GM12878 (cell line): ENCODE data around the gene LRRC7. TPM values are rescaled to one million over a fixed set of nuclear protein-coding genes. Genes with fewer than 3 reads are reported as not detected.

Source experiments
- ATAC-seq: fragments of 200-7000 bp; cut with Tn5 transposase; 3 replicates; pipeline ENCODE4 v1.9.1; 2020; ENCODE audit warnings: mild to moderate bottlenecking, moderate library complexity
- BruUV-seq: library from RNA; stranded (reverse); fragments of 400-500 nt; replicated peaks from 2 replicates; lab custom pipeline; 2021; lab: Mats Ljungman, UMichigan
- CTCF ChIA-PET: fragments of 300-600 bp; sonication (Branson Sonifier 250); formaldehyde crosslinking; extraction: SDS; loops from one replicate; lab custom pipeline; 2021; ENCODE audit warnings: inconsistent platforms; lab: Yijun Ruan, JAX
- POLR2A ChIA-PET: fragments of 350-600 bp; formaldehyde crosslinking; extraction: SDS; loops from one replicate; lab custom pipeline; 2021; ENCODE audit warnings: inconsistent platforms; lab: Charles Lee
- RAD21 ChIA-PET: fragments of 300-600 bp; sonication (Branson Sonifier 250); formaldehyde crosslinking; loops from one replicate; lab custom pipeline; 2023; ENCODE audit warnings: antibody characterized with exemption; ENCODE audit not compliant: unreplicated experiment; lab: Charles Lee
- SMC1A ChIA-PET: fragments of 300-600 bp; sonication (Branson Sonifier 250); formaldehyde crosslinking; loops from one replicate; lab custom pipeline; 2023; ENCODE audit not compliant: unreplicated experiment, uncharacterized antibody; lab: Charles Lee
- DNase-seq: peaks from one replicate; pipeline ENCODE4 v3.0.0-alpha.2; 2011; ENCODE audit warnings: low read depth, low spot score
- FAIRE-seq: peaks from 3 replicates; lab custom pipeline; 2011; peaks lifted over from hg19 to GRCh38; lab: Jason Lieb, UNC
- H2AFZ ChIP-seq: 2 replicates; pipeline ENCODE4 v1.6.0; 2011; ENCODE audit warnings: low read depth, low read length, control low read depth; ENCODE audit not compliant: control insufficient read depth
- H3K27ac ChIP-seq: 2 replicates; pipeline ENCODE4 v1.5.1; 2011; ENCODE audit warnings: control low read depth; ENCODE audit not compliant: control insufficient read depth, insufficient read depth
- H3K27me3 ChIP-seq, 2 experiments: replicated peaks in 1 of 2; 2 replicates each; pipeline versions ENCODE4 v1.6.0 to v1.6.1; 2011; ENCODE audit warnings: low read length in 1 of 2; ENCODE audit not compliant: control insufficient read depth in 2 of 2, insufficient read depth in 2 of 2
- H3K36me3 ChIP-seq, 2 experiments: 2 replicates each; pipeline ENCODE4 v1.5.1; 2011; ENCODE audit warnings: low read length in 1 of 2; ENCODE audit not compliant: control insufficient read depth in 2 of 2, insufficient read depth in 2 of 2
- H3K4me1 ChIP-seq: 2 replicates; pipeline ENCODE4 v1.6.1; 2011; ENCODE audit warnings: mild to moderate bottlenecking, low read length, moderate library complexity, mixed read lengths; ENCODE audit not compliant: control insufficient read depth, insufficient read depth
- H3K4me2 ChIP-seq: 2 replicates; pipeline ENCODE4 v1.6.0; 2011; ENCODE audit warnings: control low read depth; ENCODE audit not compliant: control insufficient read depth, insufficient read depth
- H3K4me3 ChIP-seq: fragments of 200-600 bp; sonication (generic); 2 replicates; pipeline ENCODE4 v1.5.1; 2016
- H3K79me2 ChIP-seq: 2 replicates; pipeline ENCODE4 v1.6.0; 2011; ENCODE audit warnings: low read length; ENCODE audit not compliant: control insufficient read depth, insufficient read depth
- H3K9ac ChIP-seq: 2 replicates; pipeline ENCODE4 v1.8.0; 2011; ENCODE audit warnings: low read length, control low read depth, mixed read lengths; ENCODE audit not compliant: control insufficient read depth, insufficient read depth
- H3K9me3 ChIP-seq: replicated peaks from 3 replicates; pipeline ENCODE4 v1.5.1; 2011; ENCODE audit warnings: mild to moderate bottlenecking, low read length; ENCODE audit not compliant: control insufficient read depth, insufficient read depth
- H4K20me1 ChIP-seq: 2 replicates; pipeline ENCODE4 v1.6.0; 2011; ENCODE audit not compliant: control insufficient read depth, insufficient read depth
- CHD2 ChIP-seq: IDR thresholded peaks from 2 replicates; pipeline ENCODE4 v1.6.1; 2011; ENCODE audit warnings: low read depth, low read length, improper control_type of control experiment, borderline replicate concordance
- EGR1 ChIP-seq, 2 experiments: IDR thresholded peaks; 1 replicate in 1 of 2; 2 replicates in 1 of 2; pipeline ENCODE4 v1.6.1; 2011 to 2012; ENCODE audit warnings: low read depth in 2 of 2, low read length in 2 of 2, borderline replicate concordance in 1 of 2, mild to moderate bottlenecking in 1 of 2, moderate library complexity in 1 of 2
- HDAC2 ChIP-seq: fragments of 200-600 bp; sonication (generic); IDR thresholded peaks from 2 replicates; pipeline ENCODE4 v1.6.1; 2017
- IKZF1 ChIP-seq: fragments of 450-650 bp; conservative IDR thresholded peaks from 2 replicates; pipeline ENCODE4 v1.6.1; 2017; ENCODE audit warnings: antibody characterized with exemption, mild to moderate bottlenecking
- MTA2 ChIP-seq: fragments of 450-650 bp; IDR thresholded peaks from 2 replicates; pipeline ENCODE4 v1.6.1; 2016; ENCODE audit warnings: low read depth, mild to moderate bottlenecking, moderate library complexity
- SMAD5 ChIP-seq: IDR thresholded peaks from 2 replicates; pipeline ENCODE4 v1.6.1; 2016; ENCODE audit warnings: antibody characterized with exemption, low read depth
- TBL1XR1 ChIP-seq: IDR thresholded peaks from 2 replicates; pipeline ENCODE4 v1.6.1; 2012; ENCODE audit warnings: low read depth, low read length, improper control_type of control experiment
- WGBS: methylation state at CpG from one replicate; pipeline ENCODE4 v1.1.6; 2016; ENCODE audit warnings: low lambda C conversion rate; ENCODE audit not compliant: insufficient replicate concordance, insufficient coverage; ENCODE audit errors: missing lambda C conversion rate; 5-methylcytosine and 5-hydroxymethylcytosine counted together
- in situ Hi-C: fragments of 300-500 bp; cut with MboI; formaldehyde crosslinking; loops from 9 replicates; pipeline ENCODE4 v1.14.3; 2018; ENCODE audit warnings: mixed read lengths
- intact Hi-C: fragments of 100-400 bp; cut with micrococcal nuclease; formaldehyde crosslinking; loops from one replicate; pipeline ENCODE4 v1.14.2; 2022; ENCODE audit not compliant: unreplicated experiment
- polyA plus RNA-seq, 11 experiments: library from polyadenylated mRNA; depleted of rRNA in 4 of 11; unstranded in 6 of 11; stranded (reverse) in 5 of 11; fragments of >200 nt; fragmentation: Nextera tagmentation in 4 of 11; fragmentation: Illumina TruSeq in 1 of 11; extraction: Ambion mirVana in 4 of 11; extraction: Trizol in 1 of 11; gene quantifications; 1 replicate in 1 of 11; 2 replicates in 10 of 11; pipeline versions ENCODE4 v1.2.1 to v1.2.3, GENCODE V29; 2011 to 2016; ENCODE audit warnings: inconsistent platforms in 2 of 11, missing spikeins in 2 of 11, low read depth in 1 of 11
- total RNA-seq, 4 experiments: library from RNA; depleted of rRNA in 3 of 4; stranded (reverse); fragments of >200 nt in 3 of 4; fragmentation: Illumina TruSeq in 1 of 4; extraction: Trizol in 1 of 4; gene quantifications; 2 replicates each; pipeline versions ENCODE4 v1.2.1 to v1.2.3, GENCODE V29; 2013 to 2021
- TF ChIP-seq, protein P1 (sequence below): fragments of 450-650 bp; formaldehyde crosslinking; IDR thresholded peaks from 2 replicates; pipeline ENCODE4 v1.4.0; 2020; ENCODE audit warnings: mild to moderate bottlenecking, moderate library complexity
- TF ChIP-seq, protein P2 (sequence below): IDR thresholded peaks from 2 replicates; pipeline ENCODE4 v1.6.1; 2012; ENCODE audit warnings: low read depth, low read length, improper control_type of control experiment
- TF ChIP-seq, protein P3 (sequence below): IDR thresholded peaks from 2 replicates; pipeline ENCODE4 v1.6.1; 2012; ENCODE audit warnings: low read depth, low read length, improper control_type of control experiment

LRRC7 gene
- total and polyA plus RNA-seq, 10 of the 15 experiments (the other 5 are each of a cell fraction or from before 2014, with no cell fraction given): 0.05 to 1.4 (median 0.24) TPM; not detected in 5

DNA sequence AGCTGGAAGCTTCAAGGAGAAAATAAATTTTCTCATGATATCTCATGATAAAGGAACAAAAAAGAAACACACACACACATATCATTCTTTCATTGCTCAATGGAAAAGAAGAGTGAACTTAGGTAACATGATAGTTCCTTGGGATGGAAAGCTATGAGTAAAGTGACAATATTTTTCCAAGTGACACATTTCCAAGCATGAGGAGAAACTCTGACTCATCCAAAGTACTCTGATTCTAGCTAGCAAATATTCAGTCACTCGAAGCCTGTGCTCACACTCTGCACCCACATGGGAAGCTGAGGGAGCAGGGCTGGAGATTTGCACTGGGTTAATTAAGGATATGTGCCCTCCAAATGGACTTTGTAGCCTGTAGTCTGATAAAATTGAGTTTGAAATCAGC is 415.3 kb downstream of the LRRC7 start (continued):
- TF ChIP-seq CHD2 (no peak), HDAC2 (no peak)
- TF ChIP-seq, protein P1, sequence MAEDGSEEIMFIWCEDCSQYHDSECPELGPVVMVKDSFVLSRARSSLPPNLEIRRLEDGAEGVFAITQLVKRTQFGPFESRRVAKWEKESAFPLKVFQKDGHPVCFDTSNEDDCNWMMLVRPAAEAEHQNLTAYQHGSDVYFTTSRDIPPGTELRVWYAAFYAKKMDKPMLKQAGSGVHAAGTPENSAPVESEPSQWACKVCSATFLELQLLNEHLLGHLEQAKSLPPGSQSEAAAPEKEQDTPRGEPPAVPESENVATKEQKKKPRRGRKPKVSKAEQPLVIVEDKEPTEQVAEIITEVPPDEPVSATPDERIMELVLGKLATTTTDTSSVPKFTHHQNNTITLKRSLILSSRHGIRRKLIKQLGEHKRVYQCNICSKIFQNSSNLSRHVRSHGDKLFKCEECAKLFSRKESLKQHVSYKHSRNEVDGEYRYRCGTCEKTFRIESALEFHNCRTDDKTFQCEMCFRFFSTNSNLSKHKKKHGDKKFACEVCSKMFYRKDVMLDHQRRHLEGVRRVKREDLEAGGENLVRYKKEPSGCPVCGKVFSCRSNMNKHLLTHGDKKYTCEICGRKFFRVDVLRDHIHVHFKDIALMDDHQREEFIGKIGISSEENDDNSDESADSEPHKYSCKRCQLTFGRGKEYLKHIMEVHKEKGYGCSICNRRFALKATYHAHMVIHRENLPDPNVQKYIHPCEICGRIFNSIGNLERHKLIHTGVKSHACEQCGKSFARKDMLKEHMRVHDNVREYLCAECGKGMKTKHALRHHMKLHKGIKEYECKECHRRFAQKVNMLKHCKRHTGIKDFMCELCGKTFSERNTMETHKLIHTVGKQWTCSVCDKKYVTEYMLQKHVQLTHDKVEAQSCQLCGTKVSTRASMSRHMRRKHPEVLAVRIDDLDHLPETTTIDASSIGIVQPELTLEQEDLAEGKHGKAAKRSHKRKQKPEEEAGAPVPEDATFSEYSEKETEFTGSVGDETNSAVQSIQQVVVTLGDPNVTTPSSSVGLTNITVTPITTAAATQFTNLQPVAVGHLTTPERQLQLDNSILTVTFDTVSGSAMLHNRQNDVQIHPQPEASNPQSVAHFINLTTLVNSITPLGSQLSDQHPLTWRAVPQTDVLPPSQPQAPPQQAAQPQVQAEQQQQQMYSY (CRISPR knock-in tag): no peak
- TF ChIP-seq, all 136 proteins: peak for 0

DNA sequence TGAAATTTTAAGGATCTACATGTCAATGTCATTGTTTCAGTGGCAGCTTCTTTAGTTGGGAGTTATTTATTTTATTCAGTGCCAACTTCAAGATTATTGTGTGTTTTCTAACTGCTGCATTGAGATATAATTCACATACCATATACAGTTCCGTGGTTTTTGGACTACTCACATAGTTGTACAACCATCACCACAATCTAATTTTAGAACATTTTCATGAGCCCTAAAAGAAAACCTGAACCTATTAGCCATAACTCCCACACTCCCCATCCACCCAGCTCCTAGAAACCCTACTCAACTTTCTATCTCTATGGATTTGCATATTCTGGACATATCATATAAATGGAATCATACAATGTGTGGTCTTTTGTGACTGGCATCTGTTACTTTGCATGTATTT is 417.7 kb downstream of the LRRC7 start:
- ChIA-PET POLR2A (no interaction called here), CTCF (no interaction called here), RAD21 (no interaction called here), SMC1A (no interaction called here)
- Histone ChIP-seq H3K4me1 (no peaks in the 10 kb centered on the region), H3K4me2 (no peak overlapping the region), H2AFZ (no peak overlapping the region), H3K9ac (no peak overlapping the region), H3K27ac (no peak overlapping the region), H3K79me2 (no peaks in the 10 kb centered on the region), H4K20me1 (no peaks in the 10 kb centered on the region), H3K9me3 (no peaks in the 10 kb centered on the region), H3K27me3 (no peaks in the 10 kb centered on the region), H3K36me3 (no peaks in the 10 kb centered on the region), H3K4me3 (no peak overlapping the region)
- no peak for FAIRE-seq
- in situ Hi-C loops (no loop called here), intact Hi-C loops (no loop called here)
- WGBS: 0% methylated on average over 1 of the region's 1 CpG
- DNase-seq: no peak
- TF ChIP-seq, protein P2, sequence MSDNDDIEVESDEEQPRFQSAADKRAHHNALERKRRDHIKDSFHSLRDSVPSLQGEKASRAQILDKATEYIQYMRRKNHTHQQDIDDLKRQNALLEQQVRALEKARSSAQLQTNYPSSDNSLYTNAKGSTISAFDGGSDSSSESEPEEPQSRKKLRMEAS: no peak
- TF ChIP-seq, protein P3, sequence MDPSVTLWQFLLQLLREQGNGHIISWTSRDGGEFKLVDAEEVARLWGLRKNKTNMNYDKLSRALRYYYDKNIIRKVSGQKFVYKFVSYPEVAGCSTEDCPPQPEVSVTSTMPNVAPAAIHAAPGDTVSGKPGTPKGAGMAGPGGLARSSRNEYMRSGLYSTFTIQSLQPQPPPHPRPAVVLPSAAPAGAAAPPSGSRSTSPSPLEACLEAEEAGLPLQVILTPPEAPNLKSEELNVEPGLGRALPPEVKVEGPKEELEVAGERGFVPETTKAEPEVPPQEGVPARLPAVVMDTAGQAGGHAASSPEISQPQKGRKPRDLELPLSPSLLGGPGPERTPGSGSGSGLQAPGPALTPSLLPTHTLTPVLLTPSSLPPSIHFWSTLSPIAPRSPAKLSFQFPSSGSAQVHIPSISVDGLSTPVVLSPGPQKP: no peak
- TF ChIP-seq TBL1XR1: no peak
- TF ChIP-seq SMAD5: no peak
- no peak for TF ChIP-seq EGR1 (IDR thresholded peaks at IDR 0.05; ENCODE audit: borderline replicate concordance in 1 of 2, low read depth in 2 of 2, low read length in 2 of 2)
- TF ChIP-seq MTA2: no peak
- TF ChIP-seq IKZF1: no peak
- no peak for ATAC-seq
- no TSS peak for BruUV-seq
